ENCODE measurements around the gene ZNF512B.

The ZNF512B gene

GRCh38 chr20:63982937-63983336 is 13.2 kb upstream of the ZNF512B start (continued):
- TF ChIP-seq ZNF639 (tag by site-specific recombination; IDR thresholded peaks at IDR 0.05): no peak
- no peak for TF ChIP-seq REPIN1 (tag by site-specific recombination; IDR thresholded peaks at IDR 0.05; ENCODE audit: low read depth)
- TF ChIP-seq PRDM10 (tag by site-specific recombination; IDR thresholded peaks at IDR 0.05): no peak
- no peak for TF ChIP-seq KLF16 (tag by site-specific recombination; IDR thresholded peaks at IDR 0.05)

GRCh38 chr20:63980806-63981728 is 11.3 kb upstream of the ZNF512B start, which contains the start of gene PRPF6:
TSS of gene PRPF6 (plus strand) at chr20:63981132. CDS start at chr20:63981246, 114 bp downstream.
- Histone ChIP-seq H3K4me3 (ENCODE audit: low read depth, low read length) (peak within 1 kb of the TSS; percentile 95), H3K36me3 (ENCODE audit: control insufficient read depth in 2 of 2, insufficient read depth in 1 of 2, low read length in 2 of 2) (peaks cover 14 to 35% of the 10 kb centered on the region in 2 experiments; a peak in 2 of 3 replicates), H3K4me1 (ENCODE audit: control insufficient read depth, insufficient read depth, low read length) (peaks cover 13% of the 10 kb centered on the region), H3K27ac (ENCODE audit: extremely low read depth, low read depth, low read length) (peak within 1 kb of the TSS; percentile 78), H3K9me3 (ENCODE audit: control insufficient read depth, insufficient read depth, low read depth, low read length) (no peaks in the 10 kb centered on the region)
- POLR2A ChIA-PET: interaction anchor here (0.6 to 2.0 kb wide), 14 partner anchors 20 to 323 kb away, joined by 3 to 21 read pairs (median 4); partner anchors contain the start of genes ARFRP1, RTEL1, TCEA2 and TPD52L2
- CTCF ChIA-PET: interaction anchor here (0.6 to 3.8 kb wide), 23 partner anchors 10 to 484 kb away, joined by 3 to 18 read pairs (median 4); partner anchors contain the start of genes C20orf204, PTK6 and TPD52L2
- TF ChIP-seq ZNF2 (tag by site-specific recombination; IDR thresholded peaks at IDR 0.05) (peak; percentile 42; the same call in 1 of the 2 replicates), ZNF704 (tag by site-specific recombination; IDR thresholded peaks at IDR 0.05) (no peak), ZNF394 (tag by site-specific recombination; IDR thresholded peaks at IDR 0.05; ENCODE audit: borderline replicate concordance) (0 out of 2 replicates have a peak, but pooled peaks have one; percentile 13), ZNF211 (tag by site-specific recombination; IDR thresholded peaks at IDR 0.05; ENCODE audit: low read depth) (no peak), YY1 (tag by site-specific recombination; IDR thresholded peaks at IDR 0.05) (peak; percentile 44; the same call in 1 of the 2 replicates), ZNF18 (tag by site-specific recombination; IDR thresholded peaks at IDR 0.05) (no peak), SCRT2 (tag by site-specific recombination; IDR thresholded peaks at IDR 0.05) (no peak), SP3 (tag by site-specific recombination; IDR thresholded peaks at IDR 0.05) (peak; percentile 99), PRDM10 (tag by site-specific recombination; IDR thresholded peaks at IDR 0.05) (peak; percentile 50; the same call in 1 of the 2 replicates), ZNF280C (tag by site-specific recombination; IDR thresholded peaks at IDR 0.05) (no peak), OVOL3 (tag by site-specific recombination; IDR thresholded peaks at IDR 0.05) (no peak)

All from HEK293 (cell line).